Activated T-helper 2 cell treated with anti-CD3 and anti-CD28 coated beads, Interferon-gamma antibody, Interleukin-2, Interleukin-4, amounts not matched to agents 10 μg/mL and 5 μg/mL and 100 μg/mL, durations not matched to agents 14 hours and 24 hours and 36 hours (primary cell): ENCODE measurements around the gene ARHGEF7. TPM values are rescaled to one million over a fixed set of nuclear protein-coding genes. Genes with fewer than 3 reads are reported as not detected.
A peak's percentile ranks its signal among the peaks of the same experiment; 100 is the strongest.

Experiments used
- DNase-seq: peaks from one replicate; pipeline ENCODE4 v3.0.0; 2021; ENCODE audit warnings: low spot score
- H3K27ac Mint-ChIP-seq: one replicate; pipeline ENCODE4 v1.8.0; 2021; ENCODE audit warnings: mixed read lengths
- H3K27me3 Mint-ChIP-seq: one replicate; pipeline ENCODE4 v1.8.0; 2021; ENCODE audit warnings: low read depth, mixed read lengths
- H3K36me3 Mint-ChIP-seq: one replicate; pipeline ENCODE4 v1.8.0; 2021; ENCODE audit warnings: low read depth, mixed read lengths
- H3K4me1 Mint-ChIP-seq: one replicate; pipeline ENCODE4 v1.8.0; 2021; ENCODE audit warnings: low read depth, mixed read lengths
- H3K4me3 Mint-ChIP-seq: one replicate; pipeline ENCODE4 v1.8.0; 2021; ENCODE audit warnings: low read depth, mild to moderate bottlenecking, moderate library complexity, mixed read lengths
- H3K9me3 Mint-ChIP-seq: one replicate; pipeline ENCODE4 v1.8.0; 2021; ENCODE audit warnings: mixed read lengths
- intact Hi-C: fragments of 100-400 bp; cut with micrococcal nuclease; formaldehyde crosslinking; loops from one replicate; pipeline ENCODE4 v1.15.1; 2023
- total RNA-seq: library from RNA; stranded (reverse); gene quantifications from 2 replicates; pipeline ENCODE4 v1.2.3, GENCODE V29; 2022

Gene ARHGEF7
- total RNA-seq, 1 donor from 2014 or later = 76.0 TPM

GRCh38 chr13:111203736-111204389, 88.8 kb downstream of the ARHGEF7 start:
- Mint-ChIP-seq H3K4me3 (no peak overlapping the region), H3K27ac (peak overlapping the region; percentile 24), H3K36me3 (peaks cover 33% of the 10 kb centered on the region), H3K27me3 (no peaks in the 10 kb centered on the region), H3K4me1 (peaks cover 54% of the 10 kb centered on the region), H3K9me3 (no peaks in the 10 kb centered on the region)
- intact Hi-C loops = loop anchor here (5.0 to 10.0 kb wide), 2 partner anchors 52 to 259 kb away; no protein-coding TSS in a partner anchor
- no peak for DNase-seq

- no peaks in the 10 kb centered on the region for H3K9me3 Mint-ChIP-seq
- H3K27ac Mint-ChIP-seq = peak overlapping the region; percentile 24
- peaks cover 50% of the 10 kb centered on the region for H3K4me1 Mint-ChIP-seq
- peaks cover 25% of the 10 kb centered on the region for H3K36me3 Mint-ChIP-seq
- H3K27me3 Mint-ChIP-seq = no peaks in the 10 kb centered on the region
- intact Hi-C loops = loop anchor here (5.0 to 10.0 kb wide), 2 partner anchors 52 to 260 kb away; no protein-coding TSS in a partner anchor
- no peak for DNase-seq
- H3K4me3 Mint-ChIP-seq = no peak overlapping the region
These were observed 89.5 kb downstream of the ARHGEF7 start for GRCh38 chr13:111204438-111205177.

GRCh38 chr13:111206148-111206547, 91.0 kb downstream of the ARHGEF7 start:
- Mint-ChIP-seq H3K9me3 (no peaks in the 10 kb centered on the region), H3K27ac (no peak overlapping the region), H3K27me3 (no peaks in the 10 kb centered on the region), H3K36me3 (peaks cover 11% of the 10 kb centered on the region), H3K4me3 (no peak overlapping the region), H3K4me1 (peaks cover 35% of the 10 kb centered on the region)
- intact Hi-C loops = loop anchor here (10.0 kb wide), 1 partner anchor 261 kb away; no protein-coding TSS in a partner anchor
- no peak for DNase-seq

- Mint-ChIP-seq H3K9me3 (no peaks in the 10 kb centered on the region), H3K4me1 (peaks cover 7% of the 10 kb centered on the region), H3K27ac (no peak overlapping the region), H3K27me3 (no peaks in the 10 kb centered on the region), H3K4me3 (no peak overlapping the region), H3K36me3 (peaks cover 14% of the 10 kb centered on the region)
- no peak for DNase-seq
- intact Hi-C loops = loop anchor here (10.0 kb wide), 1 partner anchor 265 kb away; no protein-coding TSS in a partner anchor
These were observed 94.5 kb downstream of the ARHGEF7 start for GRCh38 chr13:111209613-111210012.

GRCh38 chr13:111210091-111210490, 95.0 kb downstream of the ARHGEF7 start:
- H3K36me3 Mint-ChIP-seq = peaks cover 13% of the 10 kb centered on the region
- H3K27ac Mint-ChIP-seq = no peak overlapping the region
- no peaks in the 10 kb centered on the region for H3K9me3 Mint-ChIP-seq
- intact Hi-C loops = no loop called here
- no peak for DNase-seq
- H3K27me3 Mint-ChIP-seq = no peaks in the 10 kb centered on the region
- H3K4me3 Mint-ChIP-seq = no peak overlapping the region
- peaks cover 6% of the 10 kb centered on the region for H3K4me1 Mint-ChIP-seq

GRCh38 chr13:111210544-111211469, 95.7 kb downstream of the ARHGEF7 start:
- peaks cover 7% of the 10 kb centered on the region for H3K36me3 Mint-ChIP-seq
- H3K27me3 Mint-ChIP-seq = no peaks in the 10 kb centered on the region
- H3K27ac Mint-ChIP-seq = no peak overlapping the region
- H3K9me3 Mint-ChIP-seq = no peaks in the 10 kb centered on the region
- intact Hi-C loops = no loop called here
- H3K4me1 Mint-ChIP-seq = peaks cover 10% of the 10 kb centered on the region
- DNase-seq = no peak
- H3K4me3 Mint-ChIP-seq = no peak overlapping the region

GRCh38 chr13:111211789-111212516, 96.8 kb downstream of the ARHGEF7 start:
- peaks cover 13% of the 10 kb centered on the region for H3K4me1 Mint-ChIP-seq
- intact Hi-C loops = no loop called here
- H3K27me3 Mint-ChIP-seq = no peaks in the 10 kb centered on the region
- no peaks in the 10 kb centered on the region for H3K9me3 Mint-ChIP-seq
- H3K4me3 Mint-ChIP-seq = no peak overlapping the region
- DNase-seq = no peak
- H3K36me3 Mint-ChIP-seq = peaks cover 4% of the 10 kb centered on the region
- H3K27ac Mint-ChIP-seq = no peak overlapping the region

GRCh38 chr13:111212517-111212873, 97.4 kb downstream of the ARHGEF7 start:
- peaks cover 11% of the 10 kb centered on the region for H3K4me1 Mint-ChIP-seq
- no peak for DNase-seq
- no peaks in the 10 kb centered on the region for H3K27me3 Mint-ChIP-seq
- no peak overlapping the region for H3K27ac Mint-ChIP-seq
- H3K36me3 Mint-ChIP-seq = peaks cover 8% of the 10 kb centered on the region
- H3K4me3 Mint-ChIP-seq = no peak overlapping the region
- no peaks in the 10 kb centered on the region for H3K9me3 Mint-ChIP-seq
- intact Hi-C loops = no loop called here

GRCh38 chr13:111213964-111214726, 99.0 kb downstream of the ARHGEF7 start:
- intact Hi-C loops = no loop called here
- no peak overlapping the region for H3K4me3 Mint-ChIP-seq
- H3K27ac Mint-ChIP-seq = no peak overlapping the region
- DNase-seq = no peak
- H3K4me1 Mint-ChIP-seq = peaks cover 11% of the 10 kb centered on the region
- H3K9me3 Mint-ChIP-seq = no peaks in the 10 kb centered on the region
- H3K27me3 Mint-ChIP-seq = no peaks in the 10 kb centered on the region
- peaks cover 18% of the 10 kb centered on the region for H3K36me3 Mint-ChIP-seq

GRCh38 chr13:111215081-111216047, 100.3 kb downstream of the ARHGEF7 start:
- Mint-ChIP-seq H3K4me3 (no peak overlapping the region), H3K9me3 (no peaks in the 10 kb centered on the region), H3K36me3 (peaks cover 18% of the 10 kb centered on the region), H3K4me1 (peaks cover 14% of the 10 kb centered on the region), H3K27ac (peak overlapping the region; percentile 31), H3K27me3 (no peaks in the 10 kb centered on the region)
- no peak for DNase-seq
- intact Hi-C loops = no loop called here
